Spleen (tissue), 11 donors: ENCODE results near the gene CNDP1. TPM values are rescaled to one million over a fixed set of nuclear protein-coding genes. Genes with fewer than 3 reads are reported as not detected.

ENCODE experiments used
- DNase-seq: peaks from one replicate; pipeline ENCODE4 v3.0.0-alpha.2; 2020
- H3K27ac ChIP-seq, 8 donors: fragments of 200-600 bp; sonication (generic) in 7 of 8; 1 replicate in 4 of 8; 2 replicates in 4 of 8; pipeline versions ENCODE4 v1.5.0 to v1.8.0; 2016 to 2021; ENCODE audit warnings: inconsistent platforms in 4 of 8, mild to moderate bottlenecking in 4 of 8, moderate library complexity in 1 of 8
- H3K27me3 ChIP-seq, 7 donors: fragments of 200-600 bp; sonication (generic) in 6 of 7; replicated peaks in 1 of 7; 1 replicate in 4 of 7; 2 replicates in 3 of 7; pipeline versions ENCODE4 v1.5.0 to v1.8.0; 2016 to 2021; ENCODE audit warnings: inconsistent platforms in 3 of 7, mild to moderate bottlenecking in 1 of 7
- H3K36me3 ChIP-seq, 6 donors: fragments of 200-600 bp; sonication (generic) in 5 of 6; 1 replicate in 4 of 6; 2 replicates in 2 of 6; pipeline versions ENCODE4 v1.5.0 to v1.8.0; 2016 to 2021; ENCODE audit warnings: inconsistent platforms in 2 of 6
- H3K4me1 ChIP-seq, 6 donors: fragments of 200-600 bp; sonication (generic) in 5 of 6; 1 replicate in 3 of 6; 2 replicates in 3 of 6; pipeline versions ENCODE4 v1.5.0 to v1.8.0; 2016 to 2021; ENCODE audit warnings: inconsistent platforms in 3 of 6
- H3K4me3 ChIP-seq, 8 donors: fragments of 200-600 bp; sonication (generic) in 7 of 8; 1 replicate in 4 of 8; 2 replicates in 4 of 8; pipeline versions ENCODE4 v1.5.0 to v1.8.0; 2016 to 2021; ENCODE audit warnings: inconsistent platforms in 4 of 8, mild to moderate bottlenecking in 4 of 8, moderate library complexity in 2 of 8
- H3K9me3 ChIP-seq, 8 donors: fragments of 200-600 bp; sonication (generic) in 7 of 8; 1 replicate in 4 of 8; 2 replicates in 4 of 8; pipeline versions ENCODE4 v1.5.0 to v1.8.0; 2016 to 2021; ENCODE audit warnings: inconsistent platforms in 4 of 8
- CTCF ChIP-seq, 11 experiments: fragments of 200-600 bp in 7 of 11; fragments of 450-650 bp in 4 of 11; sonication (generic) in 4 of 11; IDR thresholded peaks in 8 of 11; conservative IDR thresholded peaks in 3 of 11; 1 replicate in 7 of 11; 2 replicates in 4 of 11; pipeline versions ENCODE4 v1.4.0 to v1.8.0; 2016 to 2021; ENCODE audit warnings: antibody characterized with exemption in 11 of 11, inconsistent platforms in 4 of 11, mild to moderate bottlenecking in 1 of 11
- POLR2A ChIP-seq, 3 donors: fragments of 450-650 bp; IDR thresholded peaks; one replicate each; pipeline ENCODE4 v1.5.1; 2017; ENCODE audit warnings: antibody characterized with exemption in 3 of 3, mild to moderate bottlenecking in 1 of 3
- POLR2AphosphoS5 ChIP-seq, 3 donors: sonication (generic); formaldehyde crosslinking; IDR thresholded peaks; one replicate each; pipeline ENCODE4 v1.5.1; 2017; ENCODE audit warnings: antibody characterized with exemption in 3 of 3
- WGBS, 5 donors: extraction: QIAGEN DNeasy Blood & Tissue Kit in 3 of 5; methylation state at CpG; one replicate each; pipeline versions ENCODE4 v1.1.5 to v1.1.7; 2013 to 2018; 5-methylcytosine and 5-hydroxymethylcytosine counted together
- intact Hi-C: fragments of 100-400 bp; cut with DNase I; formaldehyde crosslinking; loops from one replicate; pipeline ENCODE4 v1.15.0; 2023; ENCODE audit warnings: low total_unique reads
- polyA plus RNA-seq, 3 donors: library from polyadenylated mRNA; stranded (reverse); fragments of 200-250 nt; gene quantifications; one replicate each; pipeline ENCODE4 v1.2.1, GENCODE V29; 2013
- total RNA-seq, 7 donors: library from RNA; depleted of rRNA in 3 of 7; stranded (reverse); fragments of >200 nt in 3 of 7; fragmentation: NEBNext Ultra II Directional in 4 of 7; extraction: Animal tissue kit (Norgen Biotek cat#: 25700) in 4 of 7; gene quantifications; one replicate each; pipeline versions ENCODE4 v1.1.0 to v1.2.1, GENCODE V29; 2016 to 2021
- donor health status: healthy with polysubstance abuse.
- donor health status: DM: no; HTN: no; CAD: no; lungs with moderate emphysema.
- donor health status: DM: no; HTN: no; CAD: no.
- donor health status: Bipolar disorder and iron deficiency.
- donor health status: healthy.
- donor health status: DM: no; HTN: no; CAD: no.
- donor health status: DM: yes; HTN: yes; CAD: no.

The CNDP1 gene
- total and polyA plus RNA-seq, 10 donors = 0.03 to 0.59 (median 0.18) TPM; not detected in 2

GRCh38 chr18:74573053-74573452, 38.8 kb downstream of the CNDP1 start:
- intact Hi-C loops = no loop called here
- TF ChIP-seq CTCF (IDR thresholded peaks at IDR 0.05 in 8 of 11, conservative IDR thresholded peaks at IDR 0.05 in 3 of 11) = no peak
- no peak for TF ChIP-seq POLR2A (IDR thresholded peaks at IDR 0.05)
- peaks cover 0 to 10% (median 2%) of the 10 kb centered on the region in 6 donors for H3K4me1 ChIP-seq

DNA sequence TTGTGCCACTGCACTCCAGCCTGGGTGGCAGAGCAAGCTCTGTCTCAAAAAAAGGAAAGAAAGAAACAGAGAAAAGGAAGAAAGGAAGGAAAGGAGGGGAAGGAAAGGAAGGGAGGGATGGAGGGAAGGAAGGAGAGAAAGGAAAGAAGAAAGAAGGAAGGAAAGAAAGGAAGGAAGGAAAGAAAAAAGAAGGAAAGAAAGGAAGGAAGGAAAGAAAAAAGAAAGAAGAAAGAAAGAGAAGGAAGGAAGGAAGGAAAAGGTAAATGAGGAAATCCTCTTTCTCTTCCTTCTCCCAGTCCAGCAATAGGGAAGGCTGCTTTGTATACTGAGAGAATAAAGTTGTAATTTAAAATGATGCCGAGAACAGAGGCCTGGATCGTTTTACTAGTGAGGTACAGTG, 40.6 kb downstream of the CNDP1 start:
- intact Hi-C loops = no loop called here

More at GRCh38 chr18:74573053-74573452, 38.8 kb downstream of the CNDP1 start:
- no peak overlapping the region for H3K27ac ChIP-seq
- no peaks in the 10 kb centered on the region for H3K36me3 ChIP-seq
- no peak overlapping the region for H3K4me3 ChIP-seq
- no peaks in the 10 kb centered on the region for H3K9me3 ChIP-seq
- no peak for DNase-seq
- peaks cover 0 to 3% (median 0%) of the 10 kb centered on the region in 7 donors for H3K27me3 ChIP-seq

DNA sequence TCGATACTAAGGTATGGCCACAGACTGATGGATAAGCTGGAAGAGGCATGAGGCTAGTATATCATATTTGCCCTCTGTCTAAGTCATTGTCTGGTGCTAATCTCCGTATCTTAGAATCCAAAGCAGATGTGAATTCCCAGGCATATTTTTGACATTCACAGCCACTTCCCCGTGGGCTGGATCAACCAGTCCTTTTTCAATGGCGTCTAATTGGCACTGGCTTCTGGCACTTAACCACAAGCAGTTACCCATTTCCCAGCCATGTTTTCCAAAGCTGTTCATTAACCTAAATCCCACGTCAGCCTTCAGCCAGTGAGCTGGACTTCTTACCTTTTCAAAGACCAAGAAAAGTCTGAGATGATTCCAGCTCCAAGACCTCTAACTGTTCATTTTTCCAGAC, 42.7 kb downstream of the CNDP1 start:
- H3K4me3 ChIP-seq = no peak overlapping the region
- intact Hi-C loops = no loop called here
- no peak for DNase-seq
- WGBS, 5 donors = 58 to 69% (median 61%) methylated on average over 5 of the region's 5 CpGs
- H3K4me1 ChIP-seq = peaks cover 0 to 12% (median 5%) of the 10 kb centered on the region in 6 donors
- TF ChIP-seq POLR2AphosphoS5 (IDR thresholded peaks at IDR 0.05) = no peak
- no peak for TF ChIP-seq CTCF (IDR thresholded peaks at IDR 0.05 in 8 of 11, conservative IDR thresholded peaks at IDR 0.05 in 3 of 11)
- TF ChIP-seq POLR2A (IDR thresholded peaks at IDR 0.05) = no peak
- no peak overlapping the region for H3K27ac ChIP-seq
- peaks cover 0 to 3% (median 0%) of the 10 kb centered on the region in 7 donors for H3K27me3 ChIP-seq
- H3K9me3 ChIP-seq = no peaks in the 10 kb centered on the region
- no peaks in the 10 kb centered on the region for H3K36me3 ChIP-seq

More for the DNA sequence above, 40.6 kb downstream of the CNDP1 start:
- Histone ChIP-seq H3K9me3 (no peaks in the 10 kb centered on the region), H3K4me1 (peaks cover 0 to 10% (median 1%) of the 10 kb centered on the region in 6 donors), H3K27ac (no peak overlapping the region), H3K4me3 (no peak overlapping the region), H3K27me3 (peaks cover 0 to 3% (median 0%) of the 10 kb centered on the region in 7 donors), H3K36me3 (no peaks in the 10 kb centered on the region)
- no peak for DNase-seq
- no peak for TF ChIP-seq CTCF (IDR thresholded peaks at IDR 0.05 in 8 of 11, conservative IDR thresholded peaks at IDR 0.05 in 3 of 11)
- no peak for TF ChIP-seq POLR2A (IDR thresholded peaks at IDR 0.05)
- TF ChIP-seq POLR2AphosphoS5 (IDR thresholded peaks at IDR 0.05) = no peak
- WGBS, 5 donors = 82 to 94% (median 93%) methylated on average over 2 of the region's 2 CpGs

- 54 to 69% (median 61%) methylated on average over 8 of the region's 8 CpGs for WGBS, 5 donors
- Histone ChIP-seq H3K27me3 (no peaks in the 10 kb centered on the region), H3K4me1 (peaks cover 0 to 24% (median 9%) of the 10 kb centered on the region in 6 donors), H3K36me3 (no peaks in the 10 kb centered on the region), H3K9me3 (no peaks in the 10 kb centered on the region), H3K27ac (no peak overlapping the region), H3K4me3 (no peak overlapping the region)
- TF ChIP-seq POLR2AphosphoS5 (IDR thresholded peaks at IDR 0.05) (no peak), POLR2A (IDR thresholded peaks at IDR 0.05) (no peak), CTCF (IDR thresholded peaks at IDR 0.05 in 8 of 11, conservative IDR thresholded peaks at IDR 0.05 in 3 of 11) (no peak)
- DNase-seq = no peak
- intact Hi-C loops = no loop called here
Observed at GRCh38 chr18:74579496-74580065, 45.3 kb downstream of the CNDP1 start.
